Activated CD4-positive, alpha-beta T cell treated with anti-CD3 and anti-CD28 coated beads for 1 hour (primary cell): ENCODE results near the gene CTIF.

ENCODE experiments used
- DNase-seq: peaks from one replicate; pipeline ENCODE4 v3.0.0-alpha.2; 2020

CTIF gene

GRCh38 chr18:48795696-48796095 lies 256.9 kb downstream of the CTIF start:
- no peak for DNase-seq

- no peak for DNase-seq
These were observed 257.8 kb downstream of the CTIF start for GRCh38 chr18:48796491-48797205.

- DNase-seq, result no peak
These were observed 259.0 kb downstream of the CTIF start for GRCh38 chr18:48797841-48798255.

- DNase-seq, result peak; percentile 2
These were observed 259.8 kb downstream of the CTIF start for GRCh38 chr18:48798334-48799245.

- DNase-seq, result peak; percentile 3
These were observed 261.0 kb downstream of the CTIF start for GRCh38 chr18:48799724-48800315.

- peak; percentile 2 for DNase-seq
These were observed 261.6 kb downstream of the CTIF start for GRCh38 chr18:48800466-48800865.

GRCh38 chr18:48800876-48801727 lies 262.3 kb downstream of the CTIF start:
- DNase-seq, result peak; percentile 4

GRCh38 chr18:48801728-48802542 lies 263.1 kb downstream of the CTIF start:
- DNase-seq, result peak; percentile 2

GRCh38 chr18:48802543-48803290 lies 263.9 kb downstream of the CTIF start:
- DNase-seq, result peak; percentile 6

- DNase-seq, result peak; percentile 2
These were observed 264.7 kb downstream of the CTIF start for GRCh38 chr18:48803518-48803917.

- DNase-seq, result no peak
These were observed 265.4 kb downstream of the CTIF start for GRCh38 chr18:48803951-48804855.

GRCh38 chr18:48804856-48805610 lies 266.2 kb downstream of the CTIF start:
- DNase-seq, result peak; percentile 5

GRCh38 chr18:48805826-48806535 lies 267.1 kb downstream of the CTIF start:
- DNase-seq, result no peak

GRCh38 chr18:48806551-48807261 lies 267.9 kb downstream of the CTIF start:
- DNase-seq, result peak; percentile 7

GRCh38 chr18:48808476-48808875 lies 269.6 kb downstream of the CTIF start:
- DNase-seq, result no peak

GRCh38 chr18:48809365-48809764 lies 270.5 kb downstream of the CTIF start:
- no peak for DNase-seq

GRCh38 chr18:48810805-48811204 lies 272.0 kb downstream of the CTIF start:
- no peak for DNase-seq

GRCh38 chr18:48811401-48811800 lies 272.6 kb downstream of the CTIF start:
- no peak for DNase-seq
